ENCODE measurements around the gene FGF2.

The FGF2 gene

GRCh38 chr4:122876456-122876855 lies 49.8 kb downstream of the FGF2 start:
- Histone ChIP-seq H3K79me2 (ENCODE audit: insufficient read depth, low read length) (no peaks in the 10 kb centered on the region), H3K27me3 (ENCODE audit: low read length) (no peaks in the 10 kb centered on the region), H3K4me3 (ENCODE audit: insufficient read depth, low read length, poor library complexity, severe bottlenecking) (no peak overlapping the region), H3K9me3 (ENCODE audit: insufficient read depth, low read length) (no peaks in the 10 kb centered on the region), H3K36me3 (ENCODE audit: low read length) (no peaks in the 10 kb centered on the region), H4K20me1 (ENCODE audit: low read depth, low read length) (no peaks in the 10 kb centered on the region), H3F3A (ENCODE audit: insufficient read depth) (no peaks in the 10 kb centered on the region), H2AFZ (ENCODE audit: low read depth, low read length, severe bottlenecking) (no peak overlapping the region), H3K27ac (ENCODE audit: low read depth, low read length) (no peak overlapping the region), H3K4me2 (ENCODE audit: low read depth, low read length, poor library complexity, severe bottlenecking) (no peak overlapping the region), H3K9me2 (replicated peaks; ENCODE audit: insufficient read depth, low read length) (no peaks in the 10 kb centered on the region), H3K9ac (ENCODE audit: low read length) (no peak overlapping the region)
- TF ChIP-seq EZH2phosphoT487 (conservative IDR thresholded peaks at IDR 0.05; ENCODE audit: low read length) = no peak
- TF ChIP-seq, protein P1, sequence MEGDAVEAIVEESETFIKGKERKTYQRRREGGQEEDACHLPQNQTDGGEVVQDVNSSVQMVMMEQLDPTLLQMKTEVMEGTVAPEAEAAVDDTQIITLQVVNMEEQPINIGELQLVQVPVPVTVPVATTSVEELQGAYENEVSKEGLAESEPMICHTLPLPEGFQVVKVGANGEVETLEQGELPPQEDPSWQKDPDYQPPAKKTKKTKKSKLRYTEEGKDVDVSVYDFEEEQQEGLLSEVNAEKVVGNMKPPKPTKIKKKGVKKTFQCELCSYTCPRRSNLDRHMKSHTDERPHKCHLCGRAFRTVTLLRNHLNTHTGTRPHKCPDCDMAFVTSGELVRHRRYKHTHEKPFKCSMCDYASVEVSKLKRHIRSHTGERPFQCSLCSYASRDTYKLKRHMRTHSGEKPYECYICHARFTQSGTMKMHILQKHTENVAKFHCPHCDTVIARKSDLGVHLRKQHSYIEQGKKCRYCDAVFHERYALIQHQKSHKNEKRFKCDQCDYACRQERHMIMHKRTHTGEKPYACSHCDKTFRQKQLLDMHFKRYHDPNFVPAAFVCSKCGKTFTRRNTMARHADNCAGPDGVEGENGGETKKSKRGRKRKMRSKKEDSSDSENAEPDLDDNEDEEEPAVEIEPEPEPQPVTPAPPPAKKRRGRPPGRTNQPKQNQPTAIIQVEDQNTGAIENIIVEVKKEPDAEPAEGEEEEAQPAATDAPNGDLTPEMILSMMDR (IDR thresholded peaks at IDR 0.05; ENCODE audit: insufficient read depth, low read length, poor library complexity, severe bottlenecking) = no peak

DNA sequence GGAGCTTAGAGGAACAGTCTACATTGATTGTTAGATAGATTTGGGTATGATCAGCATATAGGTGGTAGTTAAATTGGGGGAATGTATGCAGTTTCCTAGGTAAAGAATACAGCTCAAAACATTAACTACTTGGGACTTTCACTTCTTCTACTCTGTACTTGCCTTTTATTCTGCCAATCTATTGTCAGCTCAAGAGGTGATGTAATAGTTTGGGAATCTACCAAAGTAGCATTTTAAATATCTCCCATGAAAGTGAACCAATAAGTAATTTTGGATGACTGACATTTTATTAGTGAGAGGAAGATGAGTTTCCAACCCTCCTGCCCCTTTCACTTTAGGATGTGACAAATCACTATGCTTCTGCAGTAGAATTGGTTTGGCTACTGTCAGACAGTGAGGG lies 52.4 kb downstream of the FGF2 start:
- Histone ChIP-seq H3F3A (ENCODE audit: insufficient read depth) (no peaks in the 10 kb centered on the region), H3K9me2 (replicated peaks; ENCODE audit: insufficient read depth, low read length) (no peaks in the 10 kb centered on the region), H3K9me3 (ENCODE audit: insufficient read depth, low read length) (no peaks in the 10 kb centered on the region), H3K4me3 (ENCODE audit: insufficient read depth, low read length, poor library complexity, severe bottlenecking) (no peak overlapping the region), H3K36me3 (ENCODE audit: low read length) (no peaks in the 10 kb centered on the region), H3K27me3 (ENCODE audit: low read length) (no peaks in the 10 kb centered on the region), H3K4me2 (ENCODE audit: low read depth, low read length, poor library complexity, severe bottlenecking) (no peak overlapping the region), H4K20me1 (ENCODE audit: low read depth, low read length) (no peaks in the 10 kb centered on the region), H3K27ac (ENCODE audit: low read depth, low read length) (no peak overlapping the region), H3K79me2 (ENCODE audit: insufficient read depth, low read length) (no peaks in the 10 kb centered on the region), H3K9ac (ENCODE audit: low read length) (no peak overlapping the region), H2AFZ (ENCODE audit: low read depth, low read length, severe bottlenecking) (no peak overlapping the region)
- TF ChIP-seq EZH2phosphoT487 (conservative IDR thresholded peaks at IDR 0.05; ENCODE audit: low read length) = no peak
- TF ChIP-seq, protein P1 (IDR thresholded peaks at IDR 0.05; ENCODE audit: insufficient read depth, low read length, poor library complexity, severe bottlenecking) = no peak

DNA sequence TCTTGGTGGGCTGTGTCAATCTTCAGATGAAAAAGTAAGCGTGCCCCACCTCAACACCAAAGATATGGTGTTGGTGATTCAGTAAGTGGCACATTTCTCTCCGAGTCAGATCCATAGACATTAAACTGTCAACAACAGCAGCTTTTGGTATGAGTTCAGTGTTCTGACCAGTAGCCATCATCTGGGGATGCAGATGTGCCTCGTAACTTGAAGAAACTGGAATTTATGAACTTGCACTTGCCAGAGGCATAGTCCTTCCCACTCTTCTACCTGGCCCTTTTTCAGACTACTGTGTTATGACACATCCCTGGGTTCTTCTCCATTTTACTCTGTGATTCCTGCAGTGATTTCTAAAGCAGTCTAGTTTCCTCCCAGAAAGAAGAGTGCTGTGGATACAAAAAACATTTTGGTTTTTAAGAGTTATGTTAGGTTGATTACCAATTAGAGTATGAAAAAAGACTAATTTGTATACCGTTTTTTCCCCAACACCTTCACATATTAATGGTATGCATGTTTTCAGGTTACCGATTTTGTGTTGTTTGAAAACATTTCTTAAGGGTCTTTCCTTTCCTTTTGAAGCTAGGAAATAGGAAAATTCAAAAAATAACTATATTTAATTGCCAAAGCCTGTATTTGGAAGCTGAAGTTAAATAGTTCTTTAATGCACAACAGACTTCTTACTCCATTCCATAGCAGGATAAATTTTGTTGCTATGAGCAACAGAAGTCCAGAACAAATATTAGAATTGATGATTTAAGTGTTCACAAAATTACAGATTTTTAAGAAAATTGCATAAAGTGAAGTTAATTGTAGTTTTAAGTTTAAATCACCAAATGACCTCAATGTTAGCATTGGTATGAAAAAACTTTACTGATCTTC lies 56.5 kb downstream of the FGF2 start:
- Histone ChIP-seq H4K20me1 (ENCODE audit: low read depth, low read length) (no peaks in the 10 kb centered on the region), H3K36me3 (ENCODE audit: low read length) (no peaks in the 10 kb centered on the region), H3K27me3 (ENCODE audit: low read length) (no peaks in the 10 kb centered on the region), H3K9me2 (replicated peaks; ENCODE audit: insufficient read depth, low read length) (no peaks in the 10 kb centered on the region), H3F3A (ENCODE audit: insufficient read depth) (no peaks in the 10 kb centered on the region), H3K79me2 (ENCODE audit: insufficient read depth, low read length) (no peaks in the 10 kb centered on the region), H3K9ac (ENCODE audit: low read length) (no peak overlapping the region), H3K4me2 (ENCODE audit: low read depth, low read length, poor library complexity, severe bottlenecking) (no peak overlapping the region), H3K4me3 (ENCODE audit: insufficient read depth, low read length, poor library complexity, severe bottlenecking) (no peak overlapping the region), H2AFZ (ENCODE audit: low read depth, low read length, severe bottlenecking) (no peak overlapping the region), H3K9me3 (ENCODE audit: insufficient read depth, low read length) (no peaks in the 10 kb centered on the region), H3K27ac (ENCODE audit: low read depth, low read length) (no peak overlapping the region)
- no peak for TF ChIP-seq EZH2phosphoT487 (conservative IDR thresholded peaks at IDR 0.05; ENCODE audit: low read length)
- TF ChIP-seq, protein P1 (IDR thresholded peaks at IDR 0.05; ENCODE audit: insufficient read depth, low read length, poor library complexity, severe bottlenecking) = no peak

Data from SU-DHL-6 (cell line).